Astrocyte (in vitro differentiated cells and primary cell): Measurements from ENCODE around the gene PHLDA1. TPM values are rescaled to one million over a fixed set of nuclear protein-coding genes. Genes with fewer than 3 reads are reported as not detected.

Source experiments
- DNase-seq: peaks from one replicate; pipeline ENCODE4 v3.0.0-alpha.2; 2010; ENCODE audit warnings: low read depth
- FAIRE-seq: peaks from 2 replicates; lab custom pipeline; 2011; peaks lifted over from hg19 to GRCh38; lab: Jason Lieb, UNC
- H2AFZ ChIP-seq: 2 replicates; pipeline ENCODE4 v1.6.0; 2012; ENCODE audit warnings: low read depth, low read length, inconsistent platforms
- H3K27ac ChIP-seq: 2 replicates; pipeline ENCODE4 v1.5.1; 2011; ENCODE audit warnings: low read depth, low read length, inconsistent platforms
- H3K27me3 ChIP-seq: 2 replicates; pipeline ENCODE4 v1.6.0; 2011; ENCODE audit warnings: low read length, inconsistent platforms; ENCODE audit not compliant: insufficient read depth
- H3K36me3 ChIP-seq: 2 replicates; pipeline ENCODE4 v1.5.1; 2011; ENCODE audit warnings: low read length, inconsistent platforms; ENCODE audit not compliant: insufficient read depth
- H3K4me1 ChIP-seq: 2 replicates; pipeline ENCODE4 v1.5.1; 2011; ENCODE audit warnings: low read length, inconsistent platforms; ENCODE audit not compliant: insufficient read depth
- H3K4me2 ChIP-seq: 2 replicates; pipeline ENCODE4 v1.6.0; 2012; ENCODE audit warnings: low read length, inconsistent platforms
- H3K4me3 ChIP-seq: 2 replicates; pipeline ENCODE4 v1.5.1; 2011; ENCODE audit warnings: low read depth, mild to moderate bottlenecking, low read length, inconsistent platforms; ENCODE audit not compliant: insufficient read depth
- H3K79me2 ChIP-seq: 2 replicates; pipeline ENCODE4 v1.6.0; 2012; ENCODE audit warnings: mild to moderate bottlenecking, low read length, inconsistent platforms; ENCODE audit not compliant: insufficient read depth
- H3K9ac ChIP-seq: 2 replicates; pipeline ENCODE4 v1.6.0; 2012; ENCODE audit warnings: mild to moderate bottlenecking, low read length, inconsistent platforms
- H3K9me3 ChIP-seq: 2 replicates; pipeline ENCODE4 v1.5.1; 2012; ENCODE audit warnings: low read depth, mild to moderate bottlenecking, low read length, inconsistent platforms; ENCODE audit not compliant: insufficient read depth
- H4K20me1 ChIP-seq: 2 replicates; pipeline ENCODE4 v1.6.0; 2012; ENCODE audit warnings: low read length, inconsistent platforms; ENCODE audit not compliant: insufficient read depth
- H3K27ac Mint-ChIP-seq: one replicate; pipeline ENCODE4 v1.8.0; 2021; ENCODE audit warnings: mild to moderate bottlenecking, mixed read lengths; ENCODE audit not compliant: unreplicated experiment
- H3K27me3 Mint-ChIP-seq: one replicate; pipeline ENCODE4 v1.8.0; 2021; ENCODE audit warnings: low read depth, mixed read lengths; ENCODE audit not compliant: unreplicated experiment
- H3K36me3 Mint-ChIP-seq: one replicate; pipeline ENCODE4 v1.8.0; 2021; ENCODE audit warnings: low read depth, mixed read lengths; ENCODE audit not compliant: unreplicated experiment
- H3K4me1 Mint-ChIP-seq: one replicate; pipeline ENCODE4 v1.8.0; 2021; ENCODE audit warnings: low read depth, mixed read lengths; ENCODE audit not compliant: unreplicated experiment
- H3K4me3 Mint-ChIP-seq: one replicate; pipeline ENCODE4 v1.8.0; 2021; ENCODE audit warnings: mild to moderate bottlenecking, moderate library complexity, mixed read lengths; ENCODE audit not compliant: unreplicated experiment
- H3K9me3 Mint-ChIP-seq: one replicate; pipeline ENCODE4 v1.8.0; 2021; ENCODE audit warnings: mild to moderate bottlenecking, mixed read lengths; ENCODE audit not compliant: unreplicated experiment
- CTCF ChIP-seq: IDR thresholded peaks from 2 replicates; pipeline ENCODE4 v1.5.1; 2011; ENCODE audit warnings: low read depth, mild to moderate bottlenecking, inconsistent platforms, low read length, moderate library complexity; ENCODE audit not compliant: insufficient read depth
- EZH2 ChIP-seq: IDR thresholded peaks from 2 replicates; pipeline ENCODE4 v1.6.1; 2012; ENCODE audit warnings: mild to moderate bottlenecking, low read length, inconsistent platforms; ENCODE audit not compliant: insufficient read depth
- total RNA-seq: library from RNA; stranded (reverse); gene quantifications from 2 replicates; pipeline ENCODE4 v1.2.1, GENCODE V29; 2021

The PHLDA1 gene
- total RNA-seq, 1 donor from 2014 or later = 43.9 TPM

DNA sequence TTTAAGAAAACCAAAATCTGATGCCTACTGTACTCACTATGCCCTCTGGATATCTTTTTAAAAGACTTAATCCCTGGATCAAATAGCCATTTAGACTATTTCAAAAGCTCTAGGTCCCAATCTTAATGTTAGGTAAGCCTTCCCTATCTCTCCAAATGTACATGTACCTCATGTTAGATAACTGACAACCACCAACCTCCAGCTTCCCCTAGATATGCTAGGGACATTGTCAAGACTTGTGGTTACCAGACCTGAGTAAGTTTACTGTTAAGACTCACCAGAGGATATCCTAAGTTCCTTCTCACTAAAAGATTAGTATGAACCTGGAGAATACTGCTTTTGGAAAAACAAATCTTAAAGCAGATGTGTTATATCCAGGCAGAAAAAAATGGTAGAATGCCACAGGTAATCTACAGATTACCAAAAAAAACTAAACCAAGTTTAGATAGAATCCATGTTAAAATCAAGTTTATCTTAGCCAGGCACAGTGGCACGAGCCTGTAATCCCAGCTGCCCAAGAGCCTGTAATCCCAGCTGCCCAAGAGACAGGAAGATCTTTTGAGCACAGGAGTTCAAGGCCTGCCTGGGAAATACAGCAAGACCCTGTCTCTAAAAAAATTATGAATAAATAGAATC lies 43.2 kb upstream of the PHLDA1 start:
- no peak for FAIRE-seq

GRCh38 chr12:76073561-76073960 lies 42.0 kb upstream of the PHLDA1 start:
- peaks cover 90% of the 10 kb centered on the region for H4K20me1 ChIP-seq
- H3K4me3 ChIP-seq = no peak overlapping the region
- H3K27ac ChIP-seq = no peak overlapping the region
- Mint-ChIP-seq H3K4me3 (no peak overlapping the region), H3K4me1 (peaks cover 33% of the 10 kb centered on the region), H3K27me3 (no peaks in the 10 kb centered on the region), H3K9me3 (no peaks in the 10 kb centered on the region), H3K27ac (no peak overlapping the region), H3K36me3 (peaks cover 19% of the 10 kb centered on the region)
- no peak overlapping the region for H3K4me2 ChIP-seq
- no peak overlapping the region for H3K9ac ChIP-seq
- FAIRE-seq (no peak), DNase-seq (no peak)
- H3K27me3 ChIP-seq = no peaks in the 10 kb centered on the region
- H3K36me3 ChIP-seq = peaks cover 29% of the 10 kb centered on the region
- peaks cover 100% of the 10 kb centered on the region for H3K79me2 ChIP-seq
- no peaks in the 10 kb centered on the region for H3K9me3 ChIP-seq
- TF ChIP-seq EZH2 = no peak
- TF ChIP-seq CTCF = no peak
- H2AFZ ChIP-seq = no peak overlapping the region
- no peaks in the 10 kb centered on the region for H3K4me1 ChIP-seq

More for the DNA sequence above, 43.2 kb upstream of the PHLDA1 start:
- H3K4me3 Mint-ChIP-seq = peak overlapping the region; percentile 31
- peaks cover 35% of the 10 kb centered on the region for H3K4me1 Mint-ChIP-seq
- Histone ChIP-seq H4K20me1 (peaks cover 90% of the 10 kb centered on the region), H3K9me3 (no peaks in the 10 kb centered on the region), H3K36me3 (peaks cover 23% of the 10 kb centered on the region), H3K9ac (no peak overlapping the region), H3K4me3 (no peak overlapping the region), H3K4me2 (no peak overlapping the region), H3K27me3 (no peaks in the 10 kb centered on the region), H3K4me1 (no peaks in the 10 kb centered on the region), H2AFZ (no peak overlapping the region), H3K79me2 (peaks cover 100% of the 10 kb centered on the region), H3K27ac (no peak overlapping the region)
- no peak overlapping the region for H3K27ac Mint-ChIP-seq
- H3K9me3 Mint-ChIP-seq = no peaks in the 10 kb centered on the region
- TF ChIP-seq CTCF = no peak
- no peak for TF ChIP-seq EZH2
- H3K27me3 Mint-ChIP-seq = no peaks in the 10 kb centered on the region
- no peak for DNase-seq
- peaks cover 14% of the 10 kb centered on the region for H3K36me3 Mint-ChIP-seq

- peaks cover 100% of the 10 kb centered on the region for H3K79me2 ChIP-seq
- FAIRE-seq = no peak
- no peak overlapping the region for H3K4me2 ChIP-seq
- Mint-ChIP-seq H3K36me3 (peaks cover 19% of the 10 kb centered on the region), H3K27ac (no peak overlapping the region), H3K9me3 (no peaks in the 10 kb centered on the region), H3K4me3 (no peak overlapping the region), H3K27me3 (no peaks in the 10 kb centered on the region), H3K4me1 (peaks cover 30% of the 10 kb centered on the region)
- no peak overlapping the region for H3K9ac ChIP-seq
- DNase-seq = no peak
- H3K36me3 ChIP-seq = peaks cover 29% of the 10 kb centered on the region
- no peaks in the 10 kb centered on the region for H3K27me3 ChIP-seq
- no peak overlapping the region for H2AFZ ChIP-seq
- H3K27ac ChIP-seq = no peak overlapping the region
- no peaks in the 10 kb centered on the region for H3K9me3 ChIP-seq
- H3K4me1 ChIP-seq = no peaks in the 10 kb centered on the region
- TF ChIP-seq EZH2 = no peak
- no peak for TF ChIP-seq CTCF
- no peak overlapping the region for H3K4me3 ChIP-seq
- H4K20me1 ChIP-seq = peaks cover 90% of the 10 kb centered on the region
These were observed 41.0 kb upstream of the PHLDA1 start for GRCh38 chr12:76072568-76072967.
